ENCODE measurements around the gene SCN1B.

The SCN1B gene

GRCh38 chr19:35070471-35070870 lies 40.2 kb downstream of the SCN1B start:
- DNase-seq (ENCODE audit: low spot score in 2 of 2) (no peak), ATAC-seq (replicated peaks; ENCODE audit: extremely low read depth, poor library complexity, severe bottlenecking) (no peak)
- Mint-ChIP-seq H3K9me3 (no peaks in the 10 kb centered on the region), H3K27ac (ENCODE audit: low read depth) (no peak overlapping the region), H3K36me3 (ENCODE audit: insufficient read depth) (peaks cover 2% of the 10 kb centered on the region), H3K4me1 (no peaks in the 10 kb centered on the region), H3K4me3 (no peak overlapping the region), H3K27me3 (no peaks in the 10 kb centered on the region)

GRCh38 chr19:35073516-35073915 lies 43.2 kb downstream of the SCN1B start:
- no peaks in the 10 kb centered on the region for H3K36me3 Mint-ChIP-seq (ENCODE audit: insufficient read depth)
- no peaks in the 10 kb centered on the region for H3K4me1 Mint-ChIP-seq
- peaks cover 11% of the 10 kb centered on the region for H3K27me3 Mint-ChIP-seq

GRCh38 chr19:35073941-35074340 lies 43.7 kb downstream of the SCN1B start:
- no peak overlapping the region for H3K4me3 Mint-ChIP-seq
- no peaks in the 10 kb centered on the region for H3K9me3 Mint-ChIP-seq
- H3K4me1 Mint-ChIP-seq, result no peaks in the 10 kb centered on the region
- DNase-seq (ENCODE audit: low spot score in 2 of 2), result no peak
- H3K27me3 Mint-ChIP-seq, result peaks cover 14% of the 10 kb centered on the region
- no peaks in the 10 kb centered on the region for H3K36me3 Mint-ChIP-seq (ENCODE audit: insufficient read depth)
- H3K27ac Mint-ChIP-seq (ENCODE audit: low read depth), result no peak overlapping the region
- ATAC-seq (replicated peaks; ENCODE audit: extremely low read depth, poor library complexity, severe bottlenecking), result no peak

More at GRCh38 chr19:35073516-35073915, 43.2 kb downstream of the SCN1B start:
- no peak overlapping the region for H3K4me3 Mint-ChIP-seq
- no peak overlapping the region for H3K27ac Mint-ChIP-seq (ENCODE audit: low read depth)
- no peak for DNase-seq (ENCODE audit: low spot score in 2 of 2)
- H3K9me3 Mint-ChIP-seq, result no peaks in the 10 kb centered on the region
- no peak for ATAC-seq (replicated peaks; ENCODE audit: extremely low read depth, poor library complexity, severe bottlenecking)

GRCh38 chr19:35074426-35075201 lies 44.3 kb downstream of the SCN1B start:
- peaks cover 21% of the 10 kb centered on the region for H3K27me3 Mint-ChIP-seq
- ATAC-seq (replicated peaks; ENCODE audit: extremely low read depth, poor library complexity, severe bottlenecking), result no peak

GRCh38 chr19:35075202-35076025 lies 45.1 kb downstream of the SCN1B start:
- Mint-ChIP-seq H3K27ac (ENCODE audit: low read depth) (peak overlapping the region; percentile 2), H3K4me3 (no peak overlapping the region), H3K27me3 (peaks cover 22% of the 10 kb centered on the region), H3K9me3 (no peaks in the 10 kb centered on the region), H3K36me3 (ENCODE audit: insufficient read depth) (no peaks in the 10 kb centered on the region), H3K4me1 (no peaks in the 10 kb centered on the region)
- ATAC-seq (replicated peaks; ENCODE audit: extremely low read depth, poor library complexity, severe bottlenecking) (no peak), DNase-seq (ENCODE audit: low spot score in 2 of 2) (no peak)

More at GRCh38 chr19:35074426-35075201, 44.3 kb downstream of the SCN1B start:
- no peak for DNase-seq (ENCODE audit: low spot score in 2 of 2)
- Mint-ChIP-seq H3K4me1 (no peaks in the 10 kb centered on the region), H3K27ac (ENCODE audit: low read depth) (peak overlapping the region; percentile 2), H3K4me3 (no peak overlapping the region), H3K36me3 (ENCODE audit: insufficient read depth) (no peaks in the 10 kb centered on the region), H3K9me3 (no peaks in the 10 kb centered on the region)

- H3K36me3 Mint-ChIP-seq (ENCODE audit: insufficient read depth), result no peaks in the 10 kb centered on the region
- no peak overlapping the region for H3K27ac Mint-ChIP-seq (ENCODE audit: low read depth)
- H3K9me3 Mint-ChIP-seq, result no peaks in the 10 kb centered on the region
- DNase-seq (ENCODE audit: low spot score in 2 of 2) (no peak), ATAC-seq (replicated peaks; ENCODE audit: extremely low read depth, poor library complexity, severe bottlenecking) (no peak)
- peaks cover 22% of the 10 kb centered on the region for H3K27me3 Mint-ChIP-seq
- H3K4me1 Mint-ChIP-seq, result no peaks in the 10 kb centered on the region
- H3K4me3 Mint-ChIP-seq, result no peak overlapping the region
These were observed 45.7 kb downstream of the SCN1B start for GRCh38 chr19:35076026-35076370.

- H3K27ac Mint-ChIP-seq (ENCODE audit: low read depth), result no peak overlapping the region
- DNase-seq (ENCODE audit: low spot score in 2 of 2) (no peak), ATAC-seq (replicated peaks; ENCODE audit: extremely low read depth, poor library complexity, severe bottlenecking) (no peak)
- peaks cover 22% of the 10 kb centered on the region for H3K27me3 Mint-ChIP-seq
- H3K36me3 Mint-ChIP-seq (ENCODE audit: insufficient read depth), result no peaks in the 10 kb centered on the region
- H3K4me1 Mint-ChIP-seq, result no peaks in the 10 kb centered on the region
- H3K4me3 Mint-ChIP-seq, result no peak overlapping the region
- no peaks in the 10 kb centered on the region for H3K9me3 Mint-ChIP-seq
These were observed 46.4 kb downstream of the SCN1B start for GRCh38 chr19:35076657-35077056.

GRCh38 chr19:35077411-35078223 lies 47.3 kb downstream of the SCN1B start:
- no peaks in the 10 kb centered on the region for H3K36me3 Mint-ChIP-seq (ENCODE audit: insufficient read depth)
- DNase-seq (ENCODE audit: low spot score in 2 of 2) (no peak), ATAC-seq (replicated peaks; ENCODE audit: extremely low read depth, poor library complexity, severe bottlenecking) (no peak)
- H3K27me3 Mint-ChIP-seq, result peaks cover 22% of the 10 kb centered on the region
- no peak overlapping the region for H3K27ac Mint-ChIP-seq (ENCODE audit: low read depth)
- no peaks in the 10 kb centered on the region for H3K4me1 Mint-ChIP-seq
- no peaks in the 10 kb centered on the region for H3K9me3 Mint-ChIP-seq
- H3K4me3 Mint-ChIP-seq, result no peak overlapping the region

GRCh38 chr19:35079826-35080225 lies 49.6 kb downstream of the SCN1B start:
- Mint-ChIP-seq H3K36me3 (ENCODE audit: insufficient read depth) (no peaks in the 10 kb centered on the region), H3K27ac (ENCODE audit: low read depth) (no peak overlapping the region), H3K9me3 (no peaks in the 10 kb centered on the region), H3K27me3 (peaks cover 22% of the 10 kb centered on the region), H3K4me1 (no peaks in the 10 kb centered on the region), H3K4me3 (no peak overlapping the region)
- ATAC-seq (replicated peaks; ENCODE audit: extremely low read depth, poor library complexity, severe bottlenecking), result no peak
- DNase-seq (ENCODE audit: low spot score in 2 of 2), result no peak

- H3K4me3 Mint-ChIP-seq, result no peak overlapping the region
- H3K4me1 Mint-ChIP-seq, result peaks cover 5% of the 10 kb centered on the region
- ATAC-seq (replicated peaks; ENCODE audit: extremely low read depth, poor library complexity, severe bottlenecking), result no peak
- no peaks in the 10 kb centered on the region for H3K36me3 Mint-ChIP-seq (ENCODE audit: insufficient read depth)
- H3K27me3 Mint-ChIP-seq, result peaks cover 22% of the 10 kb centered on the region
- DNase-seq (ENCODE audit: low spot score in 2 of 2), result no peak
- H3K27ac Mint-ChIP-seq (ENCODE audit: low read depth), result no peak overlapping the region
- no peaks in the 10 kb centered on the region for H3K9me3 Mint-ChIP-seq
These were observed 50.4 kb downstream of the SCN1B start for GRCh38 chr19:35080613-35081170.

- H3K27me3 Mint-ChIP-seq, result peaks cover 22% of the 10 kb centered on the region
- H3K36me3 Mint-ChIP-seq (ENCODE audit: insufficient read depth), result no peaks in the 10 kb centered on the region
- no peak for ATAC-seq (replicated peaks; ENCODE audit: extremely low read depth, poor library complexity, severe bottlenecking)
- no peak overlapping the region for H3K27ac Mint-ChIP-seq (ENCODE audit: low read depth)
- H3K4me3 Mint-ChIP-seq, result no peak overlapping the region
- no peak for DNase-seq (ENCODE audit: low spot score in 2 of 2)
- no peaks in the 10 kb centered on the region for H3K9me3 Mint-ChIP-seq
- peaks cover 10% of the 10 kb centered on the region for H3K4me1 Mint-ChIP-seq
These were observed 50.9 kb downstream of the SCN1B start for GRCh38 chr19:35081201-35081600.

All from central memory CD8-positive, alpha-beta T cell (primary cell).